GM21717 (cell line): ENCODE measurements around the gene SEMA3A.
"Not testable (repeated sequence)": the region's sequence is repeated elsewhere in the genome, so short reads cannot be mapped to it uniquely, and the experiment has no call there.

Experiments
- ATAC-seq: cut with Tn5 transposase; IDR thresholded peaks from one replicate; pipeline ENCODE4 v1.9.1; 2021; ENCODE audit warnings: mild to moderate bottlenecking, moderate library complexity; ENCODE audit not compliant: unreplicated experiment

The SEMA3A gene

DNA sequence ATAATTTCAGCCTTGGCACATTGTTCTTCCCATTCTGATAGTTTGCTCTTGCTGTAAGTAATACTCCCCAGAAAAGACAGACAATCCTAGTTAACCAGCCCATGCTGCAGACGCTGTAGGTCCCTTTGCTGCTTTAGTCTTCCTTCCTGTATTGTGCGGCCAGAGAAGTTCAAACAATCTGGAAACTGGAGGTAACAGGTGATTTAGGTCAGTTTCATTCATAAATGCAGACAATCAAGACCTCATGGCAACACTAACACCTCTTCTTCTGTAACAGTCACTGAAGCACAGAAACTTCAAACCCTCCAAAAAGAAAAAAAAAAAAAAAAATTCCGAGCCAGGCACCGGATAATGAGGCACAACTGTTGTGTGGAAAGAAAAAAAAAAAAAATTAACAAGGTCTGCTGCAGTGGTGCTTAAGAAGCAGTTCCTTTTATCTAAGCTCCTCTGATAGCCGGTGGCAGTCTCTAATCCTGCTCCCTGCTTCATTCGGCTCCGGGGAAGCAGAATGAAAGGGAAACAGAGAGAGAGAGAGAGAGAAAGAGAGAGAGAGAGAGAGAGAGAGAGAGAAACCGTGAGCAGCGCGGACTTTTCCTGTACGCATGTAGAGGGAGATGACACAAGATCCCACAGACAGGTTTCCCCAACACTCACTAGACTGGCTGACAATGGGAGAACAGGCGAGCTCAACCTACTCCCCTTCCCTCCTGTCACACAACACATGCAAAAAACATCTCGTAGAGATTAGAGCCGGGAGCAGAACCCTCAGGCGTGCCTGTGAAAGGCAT is at the start of gene SEMA3A:
SEMA3A (minus strand) TSS at position 306 of the 788 bp plus-strand sequence; CDS start at position 103, 203 bp downstream.
- peak; percentile 58 for ATAC-seq

GRCh38 chr7:84243037-84243436 is 48.4 kb upstream of the SEMA3A start:
- ATAC-seq = not testable (repeated sequence)

DNA sequence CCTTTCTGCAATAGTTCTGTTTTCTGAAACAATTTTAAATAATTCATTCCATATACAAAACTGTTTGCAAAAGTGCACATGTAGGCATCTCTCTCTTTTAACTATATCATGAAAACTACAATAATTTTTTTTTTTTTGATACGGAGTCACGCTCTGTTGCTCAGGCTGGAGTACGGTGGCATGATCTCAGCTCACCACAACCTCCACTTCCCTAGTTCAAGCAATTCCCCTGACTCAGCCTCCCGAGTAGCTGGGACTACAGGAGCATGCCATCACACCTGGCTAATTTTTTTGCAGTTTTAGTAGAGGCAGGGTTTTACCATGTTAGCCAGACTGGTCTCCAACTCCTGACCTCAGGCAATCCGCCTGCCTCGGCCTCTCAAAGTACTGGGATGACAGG is 44.0 kb upstream of the SEMA3A start:
- no peak for ATAC-seq

GRCh38 chr7:84237533-84238173 is 43.1 kb upstream of the SEMA3A start:
- no peak for ATAC-seq

DNA sequence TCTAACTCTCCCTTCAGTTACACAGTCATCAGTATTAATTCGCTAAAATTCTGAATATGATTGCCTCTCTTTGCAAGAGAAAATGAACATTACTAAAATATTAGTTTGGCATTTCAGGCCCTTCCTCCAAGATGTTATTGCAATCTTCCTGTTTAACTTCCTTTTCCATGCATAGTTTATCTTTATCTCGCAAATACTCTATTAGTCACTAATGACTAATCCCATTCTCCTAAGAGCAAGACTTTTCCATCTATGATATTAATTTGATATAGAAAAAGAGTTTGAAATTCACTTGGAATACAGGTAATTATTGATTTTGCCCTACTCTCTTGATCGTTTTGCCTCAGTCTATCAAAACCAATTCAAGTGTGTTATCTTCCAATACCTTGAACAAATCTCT is 41.8 kb upstream of the SEMA3A start:
- no peak for ATAC-seq

GRCh38 chr7:84232646-84233045 is 38.1 kb upstream of the SEMA3A start:
- no peak for ATAC-seq

- no peak for ATAC-seq
Measured at GRCh38 chr7:84231157-84231556, 36.6 kb upstream of the SEMA3A start.

- ATAC-seq = no peak
Measured at GRCh38 chr7:84230491-84230890, 35.9 kb upstream of the SEMA3A start.

DNA sequence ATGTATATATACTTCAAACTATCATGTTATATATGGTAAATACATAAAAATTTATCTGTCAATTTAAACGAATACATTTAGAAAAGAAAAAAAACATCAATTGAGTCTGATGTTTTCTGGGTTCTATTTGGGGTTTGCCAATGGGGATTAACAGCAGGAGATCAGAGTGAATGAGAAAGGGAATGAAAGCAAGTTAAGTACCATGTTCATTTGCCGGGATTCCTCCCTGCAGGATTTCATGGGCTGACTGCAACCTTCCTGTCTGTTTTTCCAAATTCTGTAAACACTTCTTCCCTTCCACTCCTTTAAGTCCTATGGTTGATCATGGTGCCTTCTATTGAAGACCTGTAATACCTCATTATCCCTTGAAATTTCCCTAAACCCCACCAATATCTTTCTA is 33.9 kb upstream of the SEMA3A start:
- no peak for ATAC-seq

DNA sequence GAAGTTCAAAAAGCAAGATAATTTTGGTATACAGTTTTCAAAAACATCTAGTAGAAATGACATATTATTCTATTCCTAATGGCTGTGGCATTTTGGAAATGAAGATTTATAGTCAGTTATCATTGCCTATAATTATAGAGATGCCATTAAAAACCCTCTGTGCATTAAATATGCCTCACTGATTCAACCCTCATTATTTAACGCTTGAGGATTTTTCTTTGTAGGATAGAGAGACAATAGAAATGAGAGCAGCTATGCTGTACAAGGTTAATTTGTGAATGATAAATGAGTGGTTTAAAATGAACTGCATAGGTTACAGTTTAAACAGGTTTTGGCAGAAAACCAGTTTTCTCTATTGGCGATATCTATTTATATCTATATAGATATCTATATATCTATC is 32.2 kb upstream of the SEMA3A start:
- ATAC-seq = no peak

GRCh38 chr7:84224505-84224904 is 29.9 kb upstream of the SEMA3A start:
- no peak for ATAC-seq

- no peak for ATAC-seq
Measured at GRCh38 chr7:84219310-84219709, 24.7 kb upstream of the SEMA3A start.

DNA sequence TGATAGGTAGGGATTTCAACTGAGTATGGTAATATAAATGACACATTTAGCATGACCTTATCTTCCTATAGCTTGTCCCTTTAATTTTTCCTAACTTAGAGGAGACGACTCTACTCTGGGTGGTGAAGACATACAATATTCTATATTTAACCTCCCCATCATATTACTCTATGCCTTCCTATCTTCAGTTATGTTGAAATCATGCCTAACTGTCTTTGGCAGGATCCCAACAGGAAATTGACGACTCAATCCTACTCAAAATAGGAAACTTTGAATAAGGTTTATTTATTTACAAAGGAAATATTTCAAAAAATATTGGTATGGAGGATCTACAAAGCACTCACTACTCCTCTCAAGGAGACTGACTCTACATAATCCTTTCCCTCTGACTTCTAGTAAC is 24.1 kb upstream of the SEMA3A start:
- ATAC-seq = no peak

DNA sequence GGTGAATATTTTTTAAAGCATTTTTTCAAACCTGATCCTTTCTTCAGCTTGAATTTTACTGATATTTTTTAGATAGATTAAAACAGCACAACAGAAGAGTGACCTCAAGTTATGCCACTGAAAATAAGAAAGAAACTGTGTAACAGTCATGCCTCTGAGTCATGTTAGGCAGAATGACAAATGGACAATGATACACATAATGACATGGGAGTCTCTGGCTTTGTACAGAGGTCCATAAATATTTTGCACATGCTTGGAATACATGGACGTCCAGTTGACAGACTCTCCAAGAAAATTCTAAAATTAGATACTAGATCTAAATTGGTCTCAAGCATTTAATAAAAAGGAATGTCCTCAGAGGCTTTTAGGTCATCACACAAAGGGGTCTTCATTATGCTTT is 21.9 kb upstream of the SEMA3A start:
- no peak for ATAC-seq

- ATAC-seq = not testable (repeated sequence)
Measured at GRCh38 chr7:84214757-84215156, 20.2 kb upstream of the SEMA3A start.

- no peak for ATAC-seq
Measured at GRCh38 chr7:84210301-84210700, 15.7 kb upstream of the SEMA3A start.

DNA sequence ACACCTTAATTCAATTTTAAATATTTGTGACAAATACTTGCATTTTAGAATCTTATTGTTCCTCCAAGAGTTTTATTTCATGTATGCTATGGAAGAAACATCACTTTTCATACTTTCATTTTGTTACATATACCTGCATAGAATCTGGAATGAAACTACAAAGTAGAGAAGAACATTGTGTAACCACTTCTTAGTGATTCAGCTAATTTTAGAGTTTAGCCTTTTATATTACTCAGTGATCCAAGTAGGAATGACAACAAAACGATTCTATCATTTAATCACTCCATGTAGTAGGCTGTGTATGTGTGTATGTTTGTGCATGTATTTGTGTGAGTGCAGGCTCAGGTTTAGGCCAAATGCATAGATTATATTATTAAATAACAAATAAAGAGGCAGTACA is 14.4 kb upstream of the SEMA3A start:
- no peak for ATAC-seq

GRCh38 chr7:84207615-84208014 is 13.0 kb upstream of the SEMA3A start:
- no peak for ATAC-seq

DNA sequence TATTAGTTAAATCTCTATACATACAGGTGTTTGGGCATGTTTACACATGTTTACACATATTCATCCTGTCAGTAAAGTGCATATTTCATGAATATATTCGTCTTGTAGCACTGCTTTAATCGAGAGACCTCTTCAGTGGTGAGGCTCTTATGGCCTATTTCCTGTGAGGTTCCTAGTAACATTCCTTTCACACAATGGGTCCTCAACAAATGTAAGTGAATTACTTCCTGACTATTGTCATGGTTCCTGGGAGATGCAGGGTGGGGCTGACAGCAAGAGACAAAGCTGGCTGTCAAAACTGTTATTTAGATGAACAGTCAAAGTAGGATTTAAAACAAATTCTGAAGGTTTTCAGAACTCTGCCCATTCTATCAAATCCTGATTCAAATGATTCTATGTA is 12.4 kb upstream of the SEMA3A start:
- ATAC-seq = no peak

- no peak for ATAC-seq
Measured at GRCh38 chr7:84204655-84205054, 10.1 kb upstream of the SEMA3A start.

DNA sequence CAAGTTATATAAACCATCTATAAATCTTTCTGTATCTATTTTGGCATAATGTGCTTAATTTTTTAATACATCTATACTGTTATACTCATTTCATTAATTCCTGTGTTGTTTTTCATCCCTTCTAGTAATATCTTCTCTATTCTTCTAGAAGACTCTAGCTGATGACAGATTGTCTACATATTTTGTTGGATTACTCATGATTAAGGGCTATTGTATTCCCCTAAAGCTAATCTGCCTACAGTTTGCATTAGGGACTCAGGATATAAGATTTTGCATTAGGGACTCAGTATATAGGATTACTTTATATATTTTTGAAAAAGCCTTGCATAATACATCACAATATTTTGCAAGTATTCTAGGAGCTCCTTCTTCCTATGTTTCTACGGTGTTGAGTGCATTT is 8.3 kb upstream of the SEMA3A start:
- no peak for ATAC-seq

- no peak for ATAC-seq
Measured at GRCh38 chr7:84200859-84201258, 6.3 kb upstream of the SEMA3A start.

- ATAC-seq = no peak
Measured at GRCh38 chr7:84199216-84199615, 4.6 kb upstream of the SEMA3A start.
